ENCODE results near the gene GALNT5. TPM values are rescaled to one million over a fixed set of nuclear protein-coding genes. Genes with fewer than 3 reads are reported as not detected.
A peak's percentile ranks its signal among the peaks of the same experiment; 100 is the strongest.

GALNT5 gene
- polyA plus RNA-seq, 2 donors: 3.1 to 5.6 TPM

DNA sequence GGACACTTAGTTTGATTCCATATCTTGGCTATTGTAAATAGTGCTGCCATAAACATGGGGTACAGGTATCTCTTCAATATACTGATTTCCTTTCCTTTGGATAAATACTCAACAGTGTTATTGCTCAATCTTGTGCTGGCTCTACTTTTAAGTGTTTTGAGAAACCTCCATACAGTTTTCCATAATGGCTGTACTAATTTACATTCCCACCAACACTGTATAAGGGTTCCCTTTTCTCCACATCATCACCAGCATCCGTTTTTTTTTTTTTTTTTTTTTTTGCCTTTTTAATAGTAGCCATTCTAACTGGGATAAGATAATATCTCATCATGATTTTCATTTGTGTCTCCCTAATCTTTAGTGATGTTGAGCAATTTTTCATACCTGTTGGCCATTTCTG, 29.9 kb upstream of the GALNT5 start:
- 77 to 78% methylated on average over 1 of the region's 1 CpG for WGBS, 2 donors
- no peak overlapping the region for H3K4me3 ChIP-seq (ENCODE audit: low read depth in 1 of 2, low read length in 2 of 2)

DNA sequence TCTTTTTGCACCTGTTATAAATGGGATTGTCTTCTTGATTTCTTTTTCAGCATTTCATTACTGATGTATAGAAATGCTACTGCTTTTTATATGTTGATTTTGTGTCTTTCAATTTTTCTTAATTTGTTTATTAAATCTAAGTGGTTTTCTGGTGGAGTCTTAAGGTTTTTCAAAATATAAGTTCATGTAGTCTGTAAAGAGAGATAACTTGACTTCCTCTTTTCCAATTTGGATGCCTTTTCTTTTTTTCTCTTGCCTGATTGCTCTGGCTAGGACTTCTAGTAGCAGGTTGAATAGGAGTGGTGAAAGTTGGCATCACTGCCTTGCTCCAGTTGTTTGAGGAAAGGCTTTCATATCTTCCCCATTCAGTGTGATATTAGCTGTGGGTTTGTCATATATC, 28.6 kb upstream of the GALNT5 start:
- no peaks in the 10 kb centered on the region for H3K36me3 ChIP-seq (ENCODE audit: control insufficient read depth in 2 of 2, insufficient read depth in 2 of 2, low read length in 1 of 2)
- no peaks in the 10 kb centered on the region for H3K9me3 ChIP-seq (ENCODE audit: control insufficient read depth in 2 of 2, insufficient read depth in 1 of 2, low read depth in 1 of 2, low read length in 1 of 2)
- no peaks in the 10 kb centered on the region for H3K27me3 ChIP-seq (ENCODE audit: control insufficient read depth in 1 of 2, insufficient read depth in 2 of 2, low read length in 2 of 2)
- H3K4me3 ChIP-seq (ENCODE audit: low read depth in 1 of 2, low read length in 2 of 2): no peak overlapping the region
- no peaks in the 10 kb centered on the region for H3K4me1 ChIP-seq (ENCODE audit: control insufficient read depth in 2 of 2, insufficient read depth in 2 of 2, low read length in 1 of 2)
- H3K27ac ChIP-seq (ENCODE audit: low read depth in 2 of 2, low read length in 1 of 2): no peak overlapping the region

More for the DNA sequence above, 29.9 kb upstream of the GALNT5 start:
- Histone ChIP-seq H3K4me1 (ENCODE audit: control insufficient read depth in 2 of 2, insufficient read depth in 2 of 2, low read length in 1 of 2) (no peaks in the 10 kb centered on the region), H3K36me3 (ENCODE audit: control insufficient read depth in 2 of 2, insufficient read depth in 2 of 2, low read length in 1 of 2) (no peaks in the 10 kb centered on the region), H3K9me3 (ENCODE audit: control insufficient read depth in 2 of 2, insufficient read depth in 1 of 2, low read depth in 1 of 2, low read length in 1 of 2) (no peaks in the 10 kb centered on the region), H3K27ac (ENCODE audit: low read depth in 2 of 2, low read length in 1 of 2) (no peak overlapping the region), H3K27me3 (ENCODE audit: control insufficient read depth in 1 of 2, insufficient read depth in 2 of 2, low read length in 2 of 2) (no peaks in the 10 kb centered on the region)

DNA sequence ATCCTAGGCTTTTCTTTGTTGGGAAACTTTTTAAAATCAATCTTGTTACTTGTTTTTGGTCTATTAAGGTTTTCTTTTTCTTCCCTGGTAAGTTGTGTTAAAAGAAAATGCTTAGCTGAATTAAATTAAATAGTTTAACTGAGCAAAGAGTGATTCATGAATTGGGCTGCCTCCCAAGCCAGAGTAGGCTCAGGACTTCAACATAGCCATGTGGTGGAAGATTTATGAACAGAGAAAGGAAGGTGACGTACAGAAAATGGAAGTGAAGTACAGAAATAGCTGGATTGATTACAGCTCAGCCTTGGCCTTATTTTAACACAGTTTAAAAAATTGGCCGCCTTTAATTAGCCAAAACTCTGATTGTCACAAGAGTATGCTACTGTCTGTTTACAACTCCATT, 27.9 kb upstream of the GALNT5 start:
- Histone ChIP-seq H3K27ac (ENCODE audit: low read depth in 2 of 2, low read length in 1 of 2) (no peak overlapping the region), H3K36me3 (ENCODE audit: control insufficient read depth in 2 of 2, insufficient read depth in 2 of 2, low read length in 1 of 2) (no peaks in the 10 kb centered on the region), H3K9me3 (ENCODE audit: control insufficient read depth in 2 of 2, insufficient read depth in 1 of 2, low read depth in 1 of 2, low read length in 1 of 2) (no peaks in the 10 kb centered on the region), H3K4me1 (ENCODE audit: control insufficient read depth in 2 of 2, insufficient read depth in 2 of 2, low read length in 1 of 2) (no peaks in the 10 kb centered on the region), H3K4me3 (ENCODE audit: low read depth in 1 of 2, low read length in 2 of 2) (no peak overlapping the region), H3K27me3 (ENCODE audit: control insufficient read depth in 1 of 2, insufficient read depth in 2 of 2, low read length in 2 of 2) (no peaks in the 10 kb centered on the region)
- WGBS, 2 donors: 41 to 57% methylated on average over 2 of the region's 2 CpGs

DNA sequence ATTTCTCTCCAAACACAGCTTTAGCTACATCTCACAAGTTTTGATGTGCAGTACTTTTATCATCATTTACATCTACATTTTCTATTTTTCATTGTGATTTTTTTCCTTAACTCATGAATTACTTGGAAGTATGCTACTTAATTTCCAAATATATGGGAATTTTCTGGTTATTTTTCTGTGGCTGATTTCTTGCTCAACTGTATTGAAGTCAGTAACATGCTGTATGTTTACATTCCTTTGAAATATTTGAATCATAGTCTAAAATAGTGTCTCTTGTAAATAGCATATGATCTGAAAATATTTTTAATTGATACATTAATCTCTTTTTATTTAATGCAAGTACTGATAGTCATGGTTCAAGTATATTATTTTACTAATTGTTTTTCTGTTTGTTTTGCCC, 26.0 kb upstream of the GALNT5 start:
- H3K9me3 ChIP-seq (ENCODE audit: control insufficient read depth in 2 of 2, insufficient read depth in 1 of 2, low read depth in 1 of 2, low read length in 1 of 2): no peaks in the 10 kb centered on the region
- H3K27ac ChIP-seq (ENCODE audit: low read depth in 2 of 2, low read length in 1 of 2): no peak overlapping the region
- H3K36me3 ChIP-seq (ENCODE audit: control insufficient read depth in 2 of 2, insufficient read depth in 2 of 2, low read length in 1 of 2): no peaks in the 10 kb centered on the region
- no peaks in the 10 kb centered on the region for H3K4me1 ChIP-seq (ENCODE audit: control insufficient read depth in 2 of 2, insufficient read depth in 2 of 2, low read length in 1 of 2)
- no peaks in the 10 kb centered on the region for H3K27me3 ChIP-seq (ENCODE audit: control insufficient read depth in 1 of 2, insufficient read depth in 2 of 2, low read length in 2 of 2)
- no peak overlapping the region for H3K4me3 ChIP-seq (ENCODE audit: low read depth in 1 of 2, low read length in 2 of 2)

DNA sequence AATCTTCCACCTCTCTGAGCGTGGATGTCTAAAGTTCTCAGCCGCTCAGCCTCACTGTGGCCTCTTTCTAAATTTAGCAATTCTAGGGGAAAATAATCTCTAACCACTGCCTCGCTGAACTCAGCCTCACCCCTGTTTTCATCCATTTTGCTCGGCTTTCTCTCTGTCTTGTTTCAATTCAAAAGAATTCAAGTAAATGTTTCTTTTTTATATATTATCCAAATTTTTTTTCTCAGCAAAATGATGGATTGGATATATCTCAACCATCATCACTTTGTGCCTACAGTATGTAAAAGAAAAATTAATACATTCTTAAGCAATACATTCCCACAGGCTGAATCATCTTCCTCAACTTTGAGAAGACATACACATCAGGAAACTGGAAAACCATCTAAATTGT, 24.0 kb upstream of the GALNT5 start:
- H3K36me3 ChIP-seq (ENCODE audit: control insufficient read depth in 2 of 2, insufficient read depth in 2 of 2, low read length in 1 of 2): no peaks in the 10 kb centered on the region
- H3K4me1 ChIP-seq (ENCODE audit: control insufficient read depth in 2 of 2, insufficient read depth in 2 of 2, low read length in 1 of 2): no peaks in the 10 kb centered on the region
- H3K9me3 ChIP-seq (ENCODE audit: control insufficient read depth in 2 of 2, insufficient read depth in 1 of 2, low read depth in 1 of 2, low read length in 1 of 2): no peaks in the 10 kb centered on the region
- 89 to 90% methylated on average over 4 of the region's 4 CpGs for WGBS, 2 donors
- H3K27me3 ChIP-seq (ENCODE audit: control insufficient read depth in 1 of 2, insufficient read depth in 2 of 2, low read length in 2 of 2): no peaks in the 10 kb centered on the region
- H3K4me3 ChIP-seq (ENCODE audit: low read depth in 1 of 2, low read length in 2 of 2): no peak overlapping the region
- H3K27ac ChIP-seq (ENCODE audit: low read depth in 2 of 2, low read length in 1 of 2): no peak overlapping the region

DNA sequence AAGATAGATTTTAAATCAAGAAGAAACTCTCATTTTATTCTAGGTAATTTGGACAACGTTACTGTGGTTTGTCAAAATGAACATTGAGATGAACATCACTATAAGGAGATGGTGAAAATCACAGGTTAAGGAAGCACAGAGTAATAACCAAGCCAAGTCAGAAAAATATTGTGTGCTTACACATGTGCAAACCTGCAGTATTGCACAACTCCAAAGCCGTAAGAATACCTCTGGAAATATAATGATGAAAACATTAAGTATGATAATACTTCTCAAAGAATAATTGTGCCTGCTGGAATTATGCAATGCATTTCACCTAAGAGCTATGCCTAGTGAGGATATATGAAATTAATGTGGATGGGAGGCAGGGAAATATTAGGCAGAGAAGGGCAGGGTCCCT, 21.1 kb upstream of the GALNT5 start:
- H3K27me3 ChIP-seq (ENCODE audit: control insufficient read depth in 1 of 2, insufficient read depth in 2 of 2, low read length in 2 of 2): no peaks in the 10 kb centered on the region
- WGBS, 2 donors: 54 to 70% methylated on average over 2 of the region's 2 CpGs
- no peaks in the 10 kb centered on the region for H3K9me3 ChIP-seq (ENCODE audit: control insufficient read depth in 2 of 2, insufficient read depth in 1 of 2, low read depth in 1 of 2, low read length in 1 of 2)
- no peak overlapping the region for H3K4me3 ChIP-seq (ENCODE audit: low read depth in 1 of 2, low read length in 2 of 2)
- H3K4me1 ChIP-seq (ENCODE audit: control insufficient read depth in 2 of 2, insufficient read depth in 2 of 2, low read length in 1 of 2): no peaks in the 10 kb centered on the region
- H3K27ac ChIP-seq (ENCODE audit: low read depth in 2 of 2, low read length in 1 of 2): no peak overlapping the region
- no peaks in the 10 kb centered on the region for H3K36me3 ChIP-seq (ENCODE audit: control insufficient read depth in 2 of 2, insufficient read depth in 2 of 2, low read length in 1 of 2)

DNA sequence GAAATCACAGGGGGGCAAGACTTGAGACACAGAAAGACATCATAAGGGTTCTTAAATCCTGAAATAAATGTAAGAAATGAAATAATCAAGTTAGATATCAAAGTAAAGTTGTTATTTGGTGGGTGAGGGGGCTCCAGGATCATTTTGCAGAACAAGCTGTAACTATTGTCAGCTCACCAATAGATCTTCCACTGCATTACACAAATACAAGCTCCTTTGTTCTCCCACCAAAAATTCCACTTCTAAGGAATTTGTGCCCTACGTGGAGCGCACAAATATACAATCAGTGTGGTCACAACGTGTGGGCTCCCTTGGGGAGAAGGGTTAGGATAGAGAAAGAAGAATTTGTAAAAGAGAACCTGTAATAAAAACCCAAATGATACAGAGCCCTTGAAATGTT, 19.2 kb upstream of the GALNT5 start:
- Histone ChIP-seq H3K27me3 (ENCODE audit: control insufficient read depth in 1 of 2, insufficient read depth in 2 of 2, low read length in 2 of 2) (no peaks in the 10 kb centered on the region), H3K4me3 (ENCODE audit: low read depth in 1 of 2, low read length in 2 of 2) (no peak overlapping the region), H3K27ac (ENCODE audit: low read depth in 2 of 2, low read length in 1 of 2) (no peak overlapping the region), H3K36me3 (ENCODE audit: control insufficient read depth in 2 of 2, insufficient read depth in 2 of 2, low read length in 1 of 2) (no peaks in the 10 kb centered on the region), H3K4me1 (ENCODE audit: control insufficient read depth in 2 of 2, insufficient read depth in 2 of 2, low read length in 1 of 2) (no peaks in the 10 kb centered on the region), H3K9me3 (ENCODE audit: control insufficient read depth in 2 of 2, insufficient read depth in 1 of 2, low read depth in 1 of 2, low read length in 1 of 2) (no peaks in the 10 kb centered on the region)
- 77 to 84% methylated on average over 3 of the region's 3 CpGs for WGBS, 2 donors

DNA sequence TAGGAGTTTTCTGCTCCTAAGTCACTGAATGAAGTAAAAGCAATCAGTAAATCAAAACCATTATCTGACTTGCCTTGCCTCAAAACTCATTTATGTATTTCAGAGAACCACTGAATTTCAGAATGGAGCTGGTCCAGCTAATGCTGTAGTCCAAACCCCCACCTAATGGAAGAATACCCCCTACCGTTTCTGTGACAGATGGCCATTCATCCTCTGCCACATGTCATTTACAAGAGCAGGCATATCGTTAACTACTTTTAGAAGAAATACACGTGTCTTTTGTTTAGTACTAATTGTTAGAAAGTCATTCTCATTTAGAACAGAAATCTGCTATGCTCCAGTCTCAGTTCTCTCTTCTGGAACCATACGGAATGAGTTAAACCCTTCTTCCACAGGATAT, 12.8 kb upstream of the GALNT5 start:
- H3K36me3 ChIP-seq (ENCODE audit: control insufficient read depth in 2 of 2, insufficient read depth in 2 of 2, low read length in 1 of 2): no peaks in the 10 kb centered on the region
- no peaks in the 10 kb centered on the region for H3K4me1 ChIP-seq (ENCODE audit: control insufficient read depth in 2 of 2, insufficient read depth in 2 of 2, low read length in 1 of 2)
- 68 to 75% methylated on average over 4 of the region's 4 CpGs for WGBS, 2 donors
- H3K27ac ChIP-seq (ENCODE audit: low read depth in 2 of 2, low read length in 1 of 2): no peak overlapping the region
- H3K9me3 ChIP-seq (ENCODE audit: control insufficient read depth in 2 of 2, insufficient read depth in 1 of 2, low read depth in 1 of 2, low read length in 1 of 2): no peaks in the 10 kb centered on the region
- no peak overlapping the region for H3K4me3 ChIP-seq (ENCODE audit: low read depth in 1 of 2, low read length in 2 of 2)
- no peaks in the 10 kb centered on the region for H3K27me3 ChIP-seq (ENCODE audit: control insufficient read depth in 1 of 2, insufficient read depth in 2 of 2, low read length in 2 of 2)

DNA sequence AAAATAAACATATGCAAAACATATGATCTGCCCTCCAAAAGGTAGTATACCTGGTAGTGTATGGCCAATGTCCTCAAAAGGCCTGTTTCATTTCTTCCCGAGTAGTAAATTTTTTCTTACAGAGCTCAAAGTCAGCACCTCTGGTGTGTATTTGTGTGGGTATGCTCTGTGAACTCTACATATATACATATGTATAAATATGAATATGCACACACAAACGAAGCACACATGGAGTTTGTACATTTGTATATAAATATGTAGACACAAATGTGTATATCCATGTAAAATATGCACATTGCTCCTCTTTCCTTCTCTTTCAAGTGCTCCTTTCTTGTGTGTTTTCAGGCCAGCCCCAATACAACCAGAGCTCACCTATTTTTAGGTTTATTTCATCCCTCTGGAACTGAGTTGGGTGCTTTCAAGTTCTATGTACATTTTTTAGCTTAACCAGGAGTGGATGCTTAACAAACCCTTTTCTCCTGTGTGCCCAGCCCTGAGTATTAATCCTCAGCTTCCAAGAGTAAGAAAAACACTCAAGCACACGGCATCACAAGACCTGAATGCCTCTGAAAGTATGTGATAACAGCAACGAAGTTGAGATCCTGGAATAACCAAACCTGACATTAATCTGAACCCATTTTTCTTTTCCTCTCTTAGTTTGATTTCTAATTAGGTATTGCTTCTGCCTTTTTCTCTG, 12.2 kb upstream of the GALNT5 start:
- no peaks in the 10 kb centered on the region for H3K27me3 ChIP-seq (ENCODE audit: control insufficient read depth in 1 of 2, insufficient read depth in 2 of 2, low read length in 2 of 2)
- no peak overlapping the region for H3K4me3 ChIP-seq (ENCODE audit: low read depth in 1 of 2, low read length in 2 of 2)
- H3K27ac ChIP-seq (ENCODE audit: low read depth in 2 of 2, low read length in 1 of 2): no peak overlapping the region
- H3K9me3 ChIP-seq (ENCODE audit: control insufficient read depth in 2 of 2, insufficient read depth in 1 of 2, low read depth in 1 of 2, low read length in 1 of 2): no peaks in the 10 kb centered on the region
- no peaks in the 10 kb centered on the region for H3K4me1 ChIP-seq (ENCODE audit: control insufficient read depth in 2 of 2, insufficient read depth in 2 of 2, low read length in 1 of 2)
- WGBS, 2 donors: 68 to 70% methylated on average over 4 of the region's 4 CpGs
- H3K36me3 ChIP-seq (ENCODE audit: control insufficient read depth in 2 of 2, insufficient read depth in 2 of 2, low read length in 1 of 2): no peaks in the 10 kb centered on the region

DNA sequence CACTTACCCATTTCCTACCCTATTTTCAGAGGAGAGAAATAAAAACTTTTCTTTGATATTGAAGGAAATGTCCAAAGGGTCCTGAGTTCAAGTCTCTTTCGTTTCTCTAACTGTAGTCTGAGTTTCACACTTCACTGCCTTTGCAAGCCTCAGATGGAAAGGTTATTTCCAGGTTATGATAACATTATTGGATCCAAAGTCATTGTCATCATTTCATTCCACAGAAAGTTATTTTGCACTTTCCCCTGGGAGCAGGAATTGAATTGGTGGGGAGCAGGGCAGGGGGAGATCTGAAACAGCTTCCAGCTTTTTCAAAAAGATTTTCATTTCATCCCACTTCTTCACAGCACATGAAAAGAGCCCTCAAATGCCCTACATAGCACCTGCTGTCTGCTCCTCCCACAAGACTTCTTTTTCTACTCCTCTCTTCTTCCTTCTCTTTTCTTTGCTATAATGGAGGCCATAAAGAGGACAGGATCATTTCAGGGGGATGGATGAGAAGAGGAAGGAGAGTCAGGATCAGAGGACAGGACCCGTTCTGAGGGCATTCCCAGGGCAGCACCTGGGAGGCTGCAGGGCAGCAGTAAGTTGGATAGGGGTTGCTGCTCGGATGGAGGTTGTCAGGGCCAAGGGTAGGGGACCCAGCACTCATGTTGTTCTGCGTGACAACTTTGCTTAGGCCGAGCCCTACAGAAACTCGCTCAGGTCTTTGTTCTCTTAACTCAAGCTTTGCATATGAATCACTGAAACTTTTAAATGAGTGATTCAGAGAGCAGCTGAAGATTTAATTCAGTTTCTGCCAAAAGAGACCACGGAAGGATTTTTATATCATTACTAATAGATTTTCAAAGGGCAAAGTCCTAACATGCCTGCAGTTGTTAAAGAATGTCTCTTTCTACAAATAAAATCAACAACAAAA, 11.4 kb upstream of the GALNT5 start:
- Histone ChIP-seq H3K36me3 (ENCODE audit: control insufficient read depth in 2 of 2, insufficient read depth in 2 of 2, low read length in 1 of 2) (no peaks in the 10 kb centered on the region), H3K27ac (ENCODE audit: low read depth in 2 of 2, low read length in 1 of 2) (peak overlapping the region; percentile 89 to 97), H3K4me1 (ENCODE audit: control insufficient read depth in 2 of 2, insufficient read depth in 2 of 2, low read length in 1 of 2) (no peaks in the 10 kb centered on the region), H3K4me3 (ENCODE audit: low read depth in 1 of 2, low read length in 2 of 2) (no peak overlapping the region), H3K27me3 (ENCODE audit: control insufficient read depth in 1 of 2, insufficient read depth in 2 of 2, low read length in 2 of 2) (no peaks in the 10 kb centered on the region), H3K9me3 (ENCODE audit: control insufficient read depth in 2 of 2, insufficient read depth in 1 of 2, low read depth in 1 of 2, low read length in 1 of 2) (no peaks in the 10 kb centered on the region)
- WGBS, 2 donors: 29 to 35% methylated on average over 7 of the region's 7 CpGs

Measured in esophagus (tissue), 2 donors.